ENCODE measurements around the gene CIC.

The CIC gene

GRCh38 chr19:42244347-42245220 lies 24.5 kb upstream of the CIC start:
- peak; percentile 89 for DNase-seq

- no peak for DNase-seq
Measured at GRCh38 chr19:42245231-42245630, 23.8 kb upstream of the CIC start.

GRCh38 chr19:42246143-42246921 lies 22.7 kb upstream of the CIC start:
- no peak for DNase-seq

- no peak for DNase-seq
Measured at GRCh38 chr19:42246922-42247639, 22.0 kb upstream of the CIC start.

- DNase-seq, result no peak
Measured at GRCh38 chr19:42247640-42248199, 21.3 kb upstream of the CIC start.

GRCh38 chr19:42248270-42249148 lies 20.5 kb upstream of the CIC start:
- no peak for DNase-seq

- no peak for DNase-seq
Measured at GRCh38 chr19:42249149-42249750, 19.8 kb upstream of the CIC start.

- no peak for DNase-seq
Measured at GRCh38 chr19:42249769-42250168, 19.3 kb upstream of the CIC start.

- DNase-seq, result no peak
Measured at GRCh38 chr19:42250183-42250665, 18.8 kb upstream of the CIC start.

- no peak for DNase-seq
Measured at GRCh38 chr19:42250666-42251531, 18.2 kb upstream of the CIC start.

- no peak for DNase-seq
Measured at GRCh38 chr19:42251572-42252358, 17.3 kb upstream of the CIC start.

- no peak for DNase-seq
Measured at GRCh38 chr19:42252365-42253244, 16.4 kb upstream of the CIC start.

GRCh38 chr19:42253245-42254088 lies 15.6 kb upstream of the CIC start:
- peak; percentile 52 for DNase-seq

- peak; percentile 79 for DNase-seq
Measured at GRCh38 chr19:42254089-42254849, 14.8 kb upstream of the CIC start.

GRCh38 chr19:42254850-42255765 lies 13.9 kb upstream of the CIC start, which contains the start of gene ERF:
ERF (minus strand) TSS chr19:42255128; CDS start chr19:42254999, 129 bp downstream.
- peak; percentile 91 for DNase-seq
